Cardiac fibroblast (primary cell): ENCODE measurements around the gene TRIM24.

Source experiments
- DNase-seq, 2 donors: peaks; one replicate each; pipeline versions ENCODE4 v3.0.0 to v3.0.0-alpha.2; 2010; ENCODE audit warnings: low read depth in 2 of 2
- H3K4me3 ChIP-seq, 2 donors: replicated peaks in 1 of 2; 1 replicate in 1 of 2; 2 replicates in 1 of 2; pipeline ENCODE4 v1.5.1; 2011; ENCODE audit warnings: low read depth in 2 of 2, low read length in 2 of 2, mild to moderate bottlenecking in 2 of 2, moderate library complexity in 1 of 2
- CTCF ChIP-seq: IDR thresholded peaks from one replicate; pipeline ENCODE4 v1.5.1; 2011; ENCODE audit warnings: low read depth, mild to moderate bottlenecking, low read length, inconsistent platforms

The TRIM24 gene

GRCh38 chr7:138565071-138565450 lies 105.0 kb downstream of the TRIM24 start:
- TF ChIP-seq CTCF: no peak
- H3K4me3 ChIP-seq: no peak overlapping the region
- DNase-seq: no peak

DNA sequence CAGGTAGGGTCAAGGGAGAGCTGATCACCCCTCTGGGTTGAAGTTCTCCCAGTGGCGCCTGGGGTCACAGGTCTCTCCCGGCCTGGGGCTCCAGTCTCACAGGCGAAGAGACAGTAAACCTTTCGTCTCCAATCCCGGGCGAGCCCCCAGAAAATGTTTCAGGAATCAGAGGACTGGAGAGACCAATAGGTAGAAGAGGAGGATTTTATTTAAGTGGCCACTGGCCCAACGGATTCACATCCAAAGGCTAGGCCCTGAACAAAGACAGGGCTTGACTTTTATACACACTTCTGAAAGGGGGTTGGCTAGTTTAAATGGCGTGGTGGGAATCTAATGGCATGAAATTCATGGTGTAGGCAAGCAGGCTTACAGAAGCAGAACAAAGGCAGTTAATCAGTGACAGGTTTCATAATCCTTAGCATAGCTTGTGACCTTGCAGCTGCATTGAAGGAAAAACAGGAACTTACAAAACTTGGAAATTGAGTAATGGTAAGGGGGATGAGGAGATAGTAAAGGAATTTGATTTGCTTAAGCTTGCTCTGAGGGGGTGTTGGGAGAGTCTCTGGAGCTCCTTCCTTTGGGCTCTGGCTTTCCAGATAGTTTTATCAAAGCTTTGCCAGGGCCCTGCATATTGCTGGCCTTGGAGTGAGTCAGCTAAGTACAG lies 105.5 kb downstream of the TRIM24 start:
- no peak overlapping the region for H3K4me3 ChIP-seq

DNA sequence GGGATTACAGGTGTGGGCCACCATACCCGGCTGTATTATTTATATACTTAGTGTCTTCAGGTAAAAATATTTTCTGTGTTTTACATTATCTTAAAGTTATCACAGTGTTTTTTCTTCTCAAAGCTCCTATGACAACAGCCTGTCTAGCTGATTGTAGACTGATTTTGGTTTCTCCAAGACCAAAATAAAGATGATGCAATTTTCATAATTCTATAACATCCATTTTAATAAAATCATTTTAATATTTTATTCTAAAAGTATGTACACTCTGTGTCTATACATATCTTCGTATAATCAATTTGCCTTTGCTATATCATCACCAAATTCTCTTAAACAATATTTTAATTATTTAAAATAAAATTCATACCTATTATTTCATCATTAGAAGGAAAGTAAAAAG lies 108.6 kb downstream of the TRIM24 start:
- no peak overlapping the region for H3K4me3 ChIP-seq
- no peak for TF ChIP-seq CTCF
- DNase-seq: no peak

More for the DNA sequence above, 105.5 kb downstream of the TRIM24 start:
- peak; percentile 90 to 91 for DNase-seq
- no peak for TF ChIP-seq CTCF

DNA sequence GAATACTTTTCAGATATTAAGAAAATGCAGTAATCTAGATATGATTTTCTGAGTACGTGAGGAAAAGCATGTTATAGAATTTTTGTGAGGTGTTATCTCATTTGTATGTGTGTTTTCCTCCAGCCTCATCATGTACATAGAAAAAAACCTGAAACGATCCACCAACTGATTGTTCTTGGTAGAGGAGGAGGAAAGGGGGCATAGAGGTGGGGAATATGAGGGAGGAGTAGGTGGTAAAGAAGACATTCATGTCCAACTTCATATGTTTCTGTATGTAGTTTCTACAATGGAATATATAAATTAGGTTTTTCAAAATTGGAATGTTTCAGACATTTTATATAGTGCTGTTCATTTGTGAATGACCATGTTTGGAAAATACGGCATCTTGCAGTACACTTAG lies 109.4 kb downstream of the TRIM24 start:
- no peak for DNase-seq
- no peak overlapping the region for H3K4me3 ChIP-seq
- TF ChIP-seq CTCF: no peak

DNA sequence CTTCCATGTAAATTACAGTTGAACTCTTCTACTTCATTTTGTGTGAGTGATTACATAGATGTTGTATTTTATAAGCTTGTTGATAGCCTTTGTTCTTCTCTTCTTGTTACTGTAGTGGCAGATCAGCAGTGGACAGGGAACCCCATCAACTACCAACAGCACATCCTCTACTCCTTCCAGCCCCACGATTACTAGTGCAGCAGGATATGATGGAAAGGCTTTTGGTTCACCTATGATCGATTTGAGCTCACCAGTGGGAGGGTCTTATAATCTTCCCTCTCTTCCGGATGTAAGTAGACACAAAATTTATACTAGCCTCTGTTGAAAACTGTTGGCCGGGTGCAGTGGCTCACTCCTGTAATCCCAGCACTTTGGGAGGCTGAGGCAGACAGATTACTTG lies 110.7 kb downstream of the TRIM24 start:
- TF ChIP-seq CTCF: no peak
- DNase-seq: no peak

DNA sequence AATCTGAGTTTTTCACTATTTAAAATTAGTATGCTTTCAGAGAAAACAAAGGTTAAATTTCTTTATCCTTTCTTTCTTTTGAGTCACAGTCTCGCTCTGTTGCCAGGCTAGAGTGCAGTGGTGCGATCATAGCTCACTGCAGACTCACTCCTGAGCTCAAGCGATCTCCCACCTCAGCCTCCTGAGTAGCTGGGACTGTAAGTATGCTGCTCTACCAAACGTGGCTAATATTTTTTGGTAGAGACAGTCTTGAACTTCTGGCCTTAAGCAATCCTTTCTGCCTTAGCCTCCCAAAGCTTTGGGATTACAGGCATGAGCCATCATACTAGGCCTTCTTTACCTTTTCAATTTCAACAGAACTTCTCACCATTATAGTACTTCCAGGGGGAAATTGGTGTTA lies 113.7 kb downstream of the TRIM24 start:
- TF ChIP-seq CTCF: no peak
- H3K4me3 ChIP-seq: no peak overlapping the region
- no peak for DNase-seq

More for the DNA sequence above, 110.7 kb downstream of the TRIM24 start:
- H3K4me3 ChIP-seq: no peak overlapping the region

DNA sequence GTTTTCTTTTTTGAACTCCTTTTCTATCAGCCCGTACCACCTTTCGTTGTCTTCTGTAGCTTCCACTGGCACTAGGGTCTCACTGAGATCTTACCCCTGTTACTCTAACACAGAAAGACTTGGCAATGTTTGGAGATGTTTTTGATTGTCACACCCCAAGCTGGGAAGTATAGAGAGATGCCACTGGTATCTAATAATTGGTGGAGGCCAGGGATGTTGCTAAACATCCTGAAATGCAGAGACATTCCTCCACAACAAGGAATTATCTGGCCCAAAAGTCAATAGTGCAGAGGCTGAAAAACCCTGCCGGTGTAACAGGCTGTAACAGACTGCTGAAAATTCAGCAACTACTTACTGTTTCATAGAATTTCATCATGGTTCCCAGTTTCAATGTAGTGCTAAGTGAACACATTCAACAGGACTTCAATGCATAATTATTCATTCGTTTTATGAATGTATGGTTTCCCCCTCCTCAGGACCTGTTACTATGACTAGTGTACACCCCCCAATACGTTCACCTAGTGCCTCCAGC lies 115.9 kb downstream of the TRIM24 start:
- peak in 1 of 2 donors; percentile 5 for DNase-seq
- no peak for TF ChIP-seq CTCF
- H3K4me3 ChIP-seq: no peak overlapping the region
